HepG2 (cell line): ENCODE results near the gene PLCL1. TPM values are rescaled to one million over a fixed set of nuclear protein-coding genes. Genes with fewer than 3 reads are reported as not detected.

Experiments
- ATAC-seq: fragments of 200-7000 bp; cut with Tn5 transposase; 3 replicates; pipeline ENCODE4 v1.9.1; 2020; ENCODE audit warnings: mild to moderate bottlenecking, moderate library complexity
- BruUV-seq: library from RNA; stranded (reverse); fragments of 400-500 nt; replicated peaks from 2 replicates; lab custom pipeline; 2021; lab: Mats Ljungman, UMichigan
- CTCF ChIA-PET: fragments of 300-600 bp; formaldehyde crosslinking; extraction: SDS; loops from one replicate; lab custom pipeline; 2021; ENCODE audit warnings: low total read pairs, inconsistent platforms, low intra/inter-chr PET ratio; lab: Yijun Ruan, JAX
- POLR2A ChIA-PET: fragments of 350-600 bp; sonication (Branson Sonifier 250); formaldehyde crosslinking; loops from one replicate; lab custom pipeline; 2020; ENCODE audit warnings: antibody characterized with exemption, inconsistent platforms; lab: Yijun Ruan, JAX
- DNase-seq: peaks from one replicate; pipeline ENCODE4 v3.0.0-alpha.2; 2015; ENCODE audit warnings: low spot score
- FAIRE-seq: peaks from 3 replicates; lab custom pipeline; 2011; peaks lifted over from hg19 to GRCh38; lab: Jason Lieb, UNC
- H2AFZ ChIP-seq: one replicate; pipeline ENCODE4 v1.6.1; 2011; ENCODE audit warnings: low read length, inconsistent platforms
- H3K27ac ChIP-seq: fragments of 300-600 bp; 3 replicates; pipeline ENCODE4 v1.8.0; 2011; ENCODE audit warnings: mixed run types, mild to moderate bottlenecking, mixed read lengths, low read length, inconsistent platforms; ENCODE audit not compliant: insufficient read depth; ENCODE audit errors: extremely low read length
- H3K27me3 ChIP-seq, 2 experiments: fragments of 200-600 bp in 1 of 2; 2 replicates in 1 of 2; 3 replicates in 1 of 2; pipeline versions ENCODE4 v1.6.0 to v1.8.0; 2011; ENCODE audit warnings: low read length in 2 of 2, mild to moderate bottlenecking in 2 of 2, moderate library complexity in 2 of 2, inconsistent platforms in 1 of 2; ENCODE audit not compliant: insufficient read depth in 2 of 2, control insufficient read depth in 1 of 2
- H3K36me3 ChIP-seq, 2 experiments: fragments of 200-600 bp in 1 of 2; replicated peaks in 1 of 2; 2 replicates in 1 of 2; 3 replicates in 1 of 2; pipeline versions ENCODE4 v1.5.1 to v1.8.0; 2011; ENCODE audit warnings: low read length in 2 of 2, inconsistent platforms in 1 of 2; ENCODE audit not compliant: insufficient read depth in 2 of 2, control insufficient read depth in 1 of 2
- H3K4me1 ChIP-seq: 2 replicates; pipeline ENCODE4 v1.5.1; 2012; ENCODE audit warnings: low read length, inconsistent platforms; ENCODE audit not compliant: insufficient read depth
- H3K4me2 ChIP-seq: 2 replicates; pipeline ENCODE4 v1.6.0; 2011; ENCODE audit warnings: low read depth, low read length, inconsistent platforms
- H3K4me3 ChIP-seq, 3 experiments: fragments of 200-600 bp in 1 of 3; sonication (generic), shearing (Covaris generic) in 1 of 3; replicated peaks in 1 of 3; 2 replicates each; pipeline ENCODE4 v1.5.1; 2011 to 2016; ENCODE audit warnings: low read length in 3 of 3, inconsistent platforms in 2 of 3, low read depth in 2 of 3, mild to moderate bottlenecking in 2 of 3, control low read depth in 1 of 3, mixed read lengths in 1 of 3; ENCODE audit not compliant: insufficient read depth in 1 of 3
- H3K79me2 ChIP-seq: one replicate; pipeline ENCODE4 v1.6.1; 2011; ENCODE audit warnings: low read length, inconsistent platforms; ENCODE audit not compliant: insufficient read depth
- H3K9ac ChIP-seq: 2 replicates; pipeline ENCODE4 v1.6.0; 2011; ENCODE audit warnings: mild to moderate bottlenecking, low read depth, low read length, inconsistent platforms; ENCODE audit not compliant: insufficient read depth
- H3K9me3 ChIP-seq: 2 replicates; pipeline ENCODE4 v1.5.1; 2012; ENCODE audit warnings: mild to moderate bottlenecking, low read length
- H4K20me1 ChIP-seq: 2 replicates; pipeline ENCODE4 v1.6.0; 2011; ENCODE audit warnings: inconsistent platforms, mild to moderate bottlenecking, low read length, moderate library complexity; ENCODE audit not compliant: insufficient read depth
- EED ChIP-seq: sonication (generic); formaldehyde crosslinking; IDR thresholded peaks from 2 replicates; pipeline ENCODE4 v1.5.0; 2020; ENCODE audit warnings: mild to moderate bottlenecking, missing genetic modification reagents
- JUND ChIP-seq: sonication (generic); formaldehyde crosslinking; IDR thresholded peaks from 2 replicates; pipeline ENCODE4 v1.8.0; 2022; ENCODE audit warnings: mild to moderate bottlenecking, missing genetic modification reagents
- MBNL3 ChIP-seq: fragments of 250-450 bp; sonication (Bioruptor Pico); conservative IDR thresholded peaks from 2 replicates; pipeline ENCODE4 v1.8.0; 2022; ENCODE audit warnings: mild to moderate bottlenecking, inconsistent platforms
- RARA ChIP-seq: IDR thresholded peaks from 2 replicates; pipeline ENCODE4 v1.6.1; 2016; ENCODE audit warnings: missing genetic modification reagents, missing compliant biosample characterization
- ZNF44 ChIP-seq: sonication (generic); formaldehyde crosslinking; IDR thresholded peaks from 2 replicates; pipeline ENCODE4 v1.5.1; 2020; ENCODE audit warnings: mild to moderate bottlenecking, missing genetic modification reagents
- ZNF468 ChIP-seq: sonication (generic); formaldehyde crosslinking; IDR thresholded peaks from 2 replicates; pipeline ENCODE4 v1.8.0; 2022; ENCODE audit warnings: mild to moderate bottlenecking, moderate library complexity, missing genetic modification reagents
- WGBS: methylation state at CpG from one replicate; pipeline ENCODE4 v1.1.6; 2017; ENCODE audit warnings: low lambda C conversion rate; 5-methylcytosine and 5-hydroxymethylcytosine counted together
- in situ Hi-C: cut with HindIII; loops from 2 replicates; pipeline ENCODE4 v1.10.0; 2017; ENCODE audit warnings: low pct_unique_long_range_greater_than_20kb; ENCODE audit not compliant: extremely low pct_ligation_motif_present
- intact Hi-C: fragments of 100-400 bp; cut with micrococcal nuclease; formaldehyde crosslinking; loops from one replicate; pipeline ENCODE4 v1.10.0; 2022; ENCODE audit not compliant: unreplicated experiment
- polyA plus RNA-seq, 8 experiments: library from polyadenylated mRNA; depleted of rRNA in 3 of 8; stranded (reverse) in 7 of 8; unstranded in 1 of 8; fragments of >200 nt; fragmentation: Illumina TruSeq in 4 of 8; extraction: Trizol in 4 of 8; gene quantifications; 2 replicates each; pipeline versions ENCODE4 v1.2.1 to v1.2.3, GENCODE V29; 2011 to 2016; ENCODE audit warnings: low read depth in 4 of 8, missing spikeins in 1 of 8, mixed read lengths in 1 of 8; ENCODE audit not compliant: insufficient read depth in 1 of 8
- total RNA-seq, 5 experiments: library from RNA; depleted of rRNA; stranded (reverse); fragments of >200 nt; fragmentation: Illumina TruSeq; extraction: Trizol; gene quantifications; 2 replicates each; pipeline ENCODE4 v1.2.3, GENCODE V29; 2016; ENCODE audit warnings: low read depth in 1 of 5
- TF ChIP-seq, protein P1 (sequence below): sonication (generic); formaldehyde crosslinking; IDR thresholded peaks from 2 replicates; pipeline ENCODE4 v1.5.1; 2020; ENCODE audit warnings: missing genetic modification reagents, mild to moderate bottlenecking, borderline replicate concordance

The PLCL1 gene
- total and polyA plus RNA-seq, 2 of the 13 experiments (the other 11 are each of a cell fraction or from before 2014, with no cell fraction given), result not detected

DNA sequence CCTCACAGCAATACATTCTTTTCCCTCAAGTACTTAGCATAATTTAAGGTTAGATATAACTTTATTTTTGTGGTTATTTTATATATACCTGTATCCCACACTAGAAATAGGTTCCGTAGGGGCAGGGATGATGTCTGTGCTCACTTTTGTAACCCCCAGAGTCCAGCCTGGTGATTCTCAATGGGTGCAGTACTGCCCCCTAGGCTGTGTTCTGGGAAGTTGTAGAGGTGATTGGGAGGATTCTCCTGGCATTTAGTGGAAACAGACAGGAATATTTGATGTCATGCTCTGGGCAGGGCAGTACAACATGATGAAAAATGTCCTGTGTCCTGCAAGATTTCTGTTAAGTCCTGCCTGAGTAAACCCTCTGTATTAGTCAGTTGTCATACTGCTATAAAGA lies 333.3 kb downstream of the PLCL1 start:
- no peak for DNase-seq
- no peak overlapping the region for H3K4me2 ChIP-seq
- no peak overlapping the region for H2AFZ ChIP-seq
- H3K4me1 ChIP-seq, result no peaks in the 10 kb centered on the region
- no peak for FAIRE-seq
- H3K27me3 ChIP-seq, result no peaks in the 10 kb centered on the region
- no peak overlapping the region for H3K27ac ChIP-seq
- no TSS peak for BruUV-seq
- H3K9me3 ChIP-seq, result no peaks in the 10 kb centered on the region
- H3K9ac ChIP-seq, result no peak overlapping the region
- no peaks in the 10 kb centered on the region for H4K20me1 ChIP-seq
- intact Hi-C loops (no loop called here), in situ Hi-C loops (no loop called here)
- WGBS, result 31% methylated on average over 1 of the region's 1 CpG
- ChIA-PET POLR2A (no interaction called here), CTCF (no interaction called here)
- H3K36me3 ChIP-seq, result no peaks in the 10 kb centered on the region
- TF ChIP-seq ZNF44 (CRISPR knock-in tag) (no peak), MBNL3 (CRISPR knock-in tag) (no peak)
- TF ChIP-seq, protein P1, sequence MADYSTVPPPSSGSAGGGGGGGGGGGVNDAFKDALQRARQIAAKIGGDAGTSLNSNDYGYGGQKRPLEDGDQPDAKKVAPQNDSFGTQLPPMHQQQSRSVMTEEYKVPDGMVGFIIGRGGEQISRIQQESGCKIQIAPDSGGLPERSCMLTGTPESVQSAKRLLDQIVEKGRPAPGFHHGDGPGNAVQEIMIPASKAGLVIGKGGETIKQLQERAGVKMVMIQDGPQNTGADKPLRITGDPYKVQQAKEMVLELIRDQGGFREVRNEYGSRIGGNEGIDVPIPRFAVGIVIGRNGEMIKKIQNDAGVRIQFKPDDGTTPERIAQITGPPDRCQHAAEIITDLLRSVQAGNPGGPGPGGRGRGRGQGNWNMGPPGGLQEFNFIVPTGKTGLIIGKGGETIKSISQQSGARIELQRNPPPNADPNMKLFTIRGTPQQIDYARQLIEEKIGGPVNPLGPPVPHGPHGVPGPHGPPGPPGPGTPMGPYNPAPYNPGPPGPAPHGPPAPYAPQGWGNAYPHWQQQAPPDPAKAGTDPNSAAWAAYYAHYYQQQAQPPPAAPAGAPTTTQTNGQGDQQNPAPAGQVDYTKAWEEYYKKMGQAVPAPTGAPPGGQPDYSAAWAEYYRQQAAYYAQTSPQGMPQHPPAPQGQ (CRISPR knock-in tag), result no peak
- no peaks in the 10 kb centered on the region for H3K79me2 ChIP-seq
- ATAC-seq, result no peak
- H3K4me3 ChIP-seq, result no peak overlapping the region

GRCh38 chr2:198141726-198142125 lies 337.3 kb downstream of the PLCL1 start:
- H3K4me3 ChIP-seq, result no peak overlapping the region
- no peak for ATAC-seq
- H3K4me2 ChIP-seq, result no peak overlapping the region
- H2AFZ ChIP-seq, result no peak overlapping the region
- no peaks in the 10 kb centered on the region for H3K27me3 ChIP-seq
- no peak overlapping the region for H3K9ac ChIP-seq
- no TSS peak for BruUV-seq
- TF ChIP-seq RARA (CRISPR knock-in tag) (no peak), EED (CRISPR knock-in tag) (no peak), JUND (CRISPR knock-in tag) (no peak), ZNF468 (CRISPR knock-in tag) (no peak)
- TF ChIP-seq, all 625 proteins: peak for 0
- WGBS, result 39% methylated on average over 2 of the region's 2 CpGs
- Histone ChIP-seq H3K36me3 (no peaks in the 10 kb centered on the region), H3K79me2 (no peaks in the 10 kb centered on the region), H3K9me3 (no peaks in the 10 kb centered on the region), H3K27ac (no peak overlapping the region), H4K20me1 (no peaks in the 10 kb centered on the region), H3K4me1 (0 out of 2 replicates have a peak, but pooled peaks cover 6% of the 10 kb centered on the region)
- intact Hi-C loops, result no loop called here
- POLR2A ChIA-PET, result no interaction called here
- no peak for DNase-seq
- in situ Hi-C loops, result no loop called here
- FAIRE-seq, result no peak
- CTCF ChIA-PET, result no interaction called here
